Astrocyte of the cerebellum (primary cell): ENCODE results near the gene ZNF236.

Experiments used
- DNase-seq: peaks from one replicate; pipeline ENCODE4 v3.0.0-alpha.2; 2011; ENCODE audit warnings: low read depth
- H3K4me3 ChIP-seq: 2 replicates; pipeline ENCODE4 v1.5.1; 2011; ENCODE audit warnings: mild to moderate bottlenecking, low read depth, low read length, moderate library complexity
- in situ Hi-C: cut with HindIII; loops from 2 replicates; pipeline ENCODE4 v1.10.0; 2017; ENCODE audit warnings: low sequenced_read_pairs
- TF ChIP-seq, protein P1 (sequence below): IDR thresholded peaks from 2 replicates; pipeline ENCODE4 v1.5.1; 2012; ENCODE audit warnings: low read length, low read depth, moderate library complexity, mild to moderate bottlenecking; ENCODE audit errors: missing control alignments

Gene ZNF236

DNA sequence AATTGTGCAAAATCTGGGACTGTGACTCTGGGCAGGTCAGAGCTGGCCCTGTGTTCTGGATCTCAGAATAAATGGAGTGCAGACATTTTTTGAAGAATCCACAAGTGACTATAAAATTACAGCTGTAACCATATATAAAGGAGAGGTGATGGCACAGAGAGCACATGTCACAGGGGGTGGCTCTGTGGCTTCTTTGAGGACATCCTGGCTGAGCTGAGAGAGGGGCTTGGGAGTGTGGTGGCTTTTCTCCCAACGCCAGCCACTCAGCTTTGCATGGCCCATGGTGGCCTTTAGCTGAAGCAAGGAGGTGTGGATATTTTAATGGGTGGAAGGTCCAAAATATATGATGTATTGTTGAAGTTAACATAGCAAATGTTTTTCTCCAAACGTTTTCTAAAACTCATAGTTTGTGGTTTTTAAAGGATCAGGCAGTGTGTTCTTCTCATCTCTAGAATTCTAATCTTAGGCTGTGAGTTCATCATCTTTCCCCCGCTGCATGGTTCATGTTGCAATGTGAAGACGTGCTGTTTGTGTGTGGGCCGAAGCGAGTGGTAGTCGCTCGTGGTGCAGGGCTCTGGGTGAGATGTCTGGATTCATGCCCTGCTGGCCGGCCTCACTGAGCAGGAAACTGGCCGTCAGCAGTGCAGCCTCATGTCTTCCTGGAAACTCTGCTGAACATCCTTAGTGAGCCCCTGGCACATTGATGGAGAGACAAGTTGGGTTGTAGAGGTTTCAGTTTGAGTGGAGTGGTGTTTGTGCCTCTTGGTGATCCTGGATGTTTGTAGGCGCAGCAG is 109.9 kb downstream of the ZNF236 start:
- no peak overlapping the region for H3K4me3 ChIP-seq
- in situ Hi-C loops: no loop called here
- TF ChIP-seq, protein P1, sequence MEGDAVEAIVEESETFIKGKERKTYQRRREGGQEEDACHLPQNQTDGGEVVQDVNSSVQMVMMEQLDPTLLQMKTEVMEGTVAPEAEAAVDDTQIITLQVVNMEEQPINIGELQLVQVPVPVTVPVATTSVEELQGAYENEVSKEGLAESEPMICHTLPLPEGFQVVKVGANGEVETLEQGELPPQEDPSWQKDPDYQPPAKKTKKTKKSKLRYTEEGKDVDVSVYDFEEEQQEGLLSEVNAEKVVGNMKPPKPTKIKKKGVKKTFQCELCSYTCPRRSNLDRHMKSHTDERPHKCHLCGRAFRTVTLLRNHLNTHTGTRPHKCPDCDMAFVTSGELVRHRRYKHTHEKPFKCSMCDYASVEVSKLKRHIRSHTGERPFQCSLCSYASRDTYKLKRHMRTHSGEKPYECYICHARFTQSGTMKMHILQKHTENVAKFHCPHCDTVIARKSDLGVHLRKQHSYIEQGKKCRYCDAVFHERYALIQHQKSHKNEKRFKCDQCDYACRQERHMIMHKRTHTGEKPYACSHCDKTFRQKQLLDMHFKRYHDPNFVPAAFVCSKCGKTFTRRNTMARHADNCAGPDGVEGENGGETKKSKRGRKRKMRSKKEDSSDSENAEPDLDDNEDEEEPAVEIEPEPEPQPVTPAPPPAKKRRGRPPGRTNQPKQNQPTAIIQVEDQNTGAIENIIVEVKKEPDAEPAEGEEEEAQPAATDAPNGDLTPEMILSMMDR: no peak
- no peak for DNase-seq

DNA sequence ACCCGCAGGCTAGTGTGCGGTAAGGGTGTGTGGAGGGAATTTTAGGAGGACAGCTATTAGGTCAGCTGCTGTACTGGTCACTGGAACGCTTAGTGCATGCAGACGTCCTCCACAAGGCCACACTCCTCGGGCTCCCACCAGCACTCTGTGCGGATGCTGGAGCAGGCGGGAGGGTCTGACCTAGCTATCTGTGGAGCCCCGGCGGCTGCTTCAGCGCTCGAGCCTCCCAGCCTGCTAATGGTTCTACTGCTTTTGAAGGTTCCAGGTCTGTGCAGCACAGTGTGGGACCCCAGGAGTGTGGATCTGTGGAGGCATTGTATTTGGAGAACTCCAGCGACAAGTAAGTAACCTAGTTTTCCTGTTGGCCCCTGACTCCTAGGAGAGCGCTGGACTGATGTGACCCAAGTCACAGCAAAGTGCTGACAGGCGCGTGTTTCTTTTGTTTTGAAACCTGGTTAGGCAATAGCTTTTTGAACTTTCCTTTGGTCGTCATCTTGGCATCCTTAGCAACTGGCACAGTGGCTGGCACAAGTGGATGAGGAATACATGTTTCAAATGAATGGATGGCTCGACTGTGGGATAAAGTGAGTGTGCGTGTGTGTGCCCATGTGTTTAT is 113.5 kb downstream of the ZNF236 start:
- no peak for DNase-seq
- TF ChIP-seq, protein P1: no peak
- no peak overlapping the region for H3K4me3 ChIP-seq
- in situ Hi-C loops: no loop called here

DNA sequence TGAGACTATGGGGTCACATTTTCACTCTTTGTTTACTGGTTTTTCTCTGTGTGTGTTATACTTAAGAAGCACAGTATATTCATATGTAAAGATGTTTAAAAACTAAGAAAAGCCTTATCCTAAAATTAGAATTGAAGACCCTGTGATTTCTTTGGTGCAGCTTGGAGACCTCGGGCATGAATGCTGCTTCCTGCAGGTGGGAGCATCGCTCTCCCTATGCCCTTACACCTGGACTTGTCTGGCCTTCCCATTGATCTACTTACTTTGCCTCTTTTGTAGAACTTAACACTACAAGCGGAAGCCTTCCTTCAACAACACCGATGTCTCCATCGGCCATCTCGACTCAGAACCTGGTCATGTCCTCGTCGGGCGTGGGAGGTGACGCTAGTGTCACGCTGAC is 114.5 kb downstream of the ZNF236 start:
- H3K4me3 ChIP-seq: no peak overlapping the region
- in situ Hi-C loops: no loop called here
- no peak for DNase-seq
- TF ChIP-seq, protein P1: no peak

DNA sequence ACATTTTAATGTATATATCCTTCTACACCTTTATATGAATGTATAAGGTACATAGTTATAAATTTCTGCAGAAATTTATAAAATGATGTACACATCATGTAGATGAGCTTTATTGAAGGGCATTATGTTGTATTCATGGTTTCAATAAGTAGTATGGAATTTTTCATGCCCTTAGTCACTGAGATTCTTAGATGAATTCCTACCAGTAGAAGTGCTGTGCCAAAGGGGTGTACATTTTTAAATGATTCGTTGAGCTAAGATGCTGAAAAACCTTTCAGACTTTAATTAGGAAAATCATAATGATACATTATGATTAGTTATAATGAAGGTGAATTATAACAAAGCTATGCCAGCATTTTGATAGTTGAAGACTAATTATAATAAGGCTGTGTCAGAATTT is 115.2 kb downstream of the ZNF236 start:
- in situ Hi-C loops: no loop called here
- no peak overlapping the region for H3K4me3 ChIP-seq
- no peak for DNase-seq
- TF ChIP-seq, protein P1: no peak

DNA sequence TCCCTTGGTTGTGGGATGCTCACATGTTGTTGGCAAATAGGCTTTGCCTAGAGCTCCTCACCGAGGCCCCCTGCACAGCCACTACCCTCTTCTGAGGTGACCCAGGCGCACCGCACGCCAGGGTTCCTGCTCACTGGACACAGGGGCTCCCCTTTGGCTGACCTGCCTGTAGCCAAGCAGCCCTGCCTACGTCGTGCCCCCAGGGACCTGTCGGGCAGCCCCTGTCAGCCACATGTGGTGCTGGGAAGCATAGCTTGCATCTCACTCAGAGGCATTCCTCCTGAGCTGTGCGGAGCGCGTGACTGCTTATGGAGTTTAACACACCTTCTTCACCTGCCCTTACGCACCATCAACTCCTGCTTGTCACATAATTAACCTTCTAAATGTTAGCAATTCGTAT is 116.3 kb downstream of the ZNF236 start:
- TF ChIP-seq, protein P1: no peak
- no peak for DNase-seq
- in situ Hi-C loops: no loop called here
- H3K4me3 ChIP-seq: no peak overlapping the region

DNA sequence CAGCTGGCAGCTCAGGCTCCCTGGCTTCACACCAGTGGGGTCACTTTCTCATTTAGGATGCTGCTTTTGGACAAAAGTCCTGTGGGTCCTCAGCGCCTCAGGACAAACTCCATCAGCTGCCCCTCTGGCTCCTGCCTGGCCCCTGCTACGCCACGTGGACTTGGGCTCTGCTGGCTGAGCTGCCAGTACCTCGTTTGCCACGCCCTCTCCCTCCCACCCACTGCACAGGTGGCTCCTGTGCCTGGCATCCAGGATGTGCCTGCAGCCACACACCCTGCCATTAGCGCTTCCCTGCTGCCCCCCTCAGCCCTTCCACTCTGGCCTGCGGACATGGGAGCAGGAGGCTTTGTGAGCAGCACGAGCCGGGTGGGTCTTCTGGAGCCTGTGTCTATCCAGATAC is 118.9 kb downstream of the ZNF236 start:
- DNase-seq: no peak
- TF ChIP-seq, protein P1: no peak
- in situ Hi-C loops: no loop called here
- H3K4me3 ChIP-seq: no peak overlapping the region
